Adipose tissue (tissue), 3 donors: ENCODE measurements around the gene SEMA3D. TPM values are rescaled to one million over a fixed set of nuclear protein-coding genes. Genes with fewer than 3 reads are reported as not detected.

Experiments used
- H3K27ac ChIP-seq: one replicate; pipeline ENCODE4 v1.5.1; 2013; ENCODE audit warnings: low read depth, low read length
- WGBS, 3 donors: extraction: QIAGEN DNeasy Blood & Tissue Kit; methylation state at CpG; one replicate each; pipeline ENCODE4 v1.1.7; 2013; 5-methylcytosine and 5-hydroxymethylcytosine counted together
- polyA plus RNA-seq, 3 donors: library from polyadenylated mRNA; stranded (reverse); fragments of 200-250 nt; gene quantifications; one replicate each; pipeline ENCODE4 v1.2.3, GENCODE V29; 2013
- donor health status: healthy with polysubstance abuse.
- donor health status: Bipolar disorder and iron deficiency.
- donor health status: healthy.

The SEMA3D gene
- polyA plus RNA-seq, 3 donors, result 0.18 to 1.1 (median 0.91) TPM

- WGBS, 3 donors, result 81 to 96% (median 93%) methylated on average over 1 of the region's 1 CpG
Measured at GRCh38 chr7:85150624-85151023, 36.2 kb downstream of the SEMA3D start.

GRCh38 chr7:85144771-85145170 is 42.1 kb downstream of the SEMA3D start:
- H3K27ac ChIP-seq, result no peak overlapping the region
- 18 to 67% (median 48%) methylated on average over 1 of the region's 1 CpG for WGBS, 3 donors

More at GRCh38 chr7:85150624-85151023, 36.2 kb downstream of the SEMA3D start:
- H3K27ac ChIP-seq, result no peak overlapping the region

- WGBS, 3 donors, result 63 to 69% (median 64%) methylated on average over 2 of the region's 2 CpGs
- H3K27ac ChIP-seq, result no peak overlapping the region
Measured at GRCh38 chr7:85135977-85136376, 50.9 kb downstream of the SEMA3D start.

GRCh38 chr7:85133560-85133959 is 53.3 kb downstream of the SEMA3D start:
- 60 to 75% (median 73%) methylated on average over 1 of the region's 1 CpG for WGBS, 3 donors
- no peak overlapping the region for H3K27ac ChIP-seq

DNA sequence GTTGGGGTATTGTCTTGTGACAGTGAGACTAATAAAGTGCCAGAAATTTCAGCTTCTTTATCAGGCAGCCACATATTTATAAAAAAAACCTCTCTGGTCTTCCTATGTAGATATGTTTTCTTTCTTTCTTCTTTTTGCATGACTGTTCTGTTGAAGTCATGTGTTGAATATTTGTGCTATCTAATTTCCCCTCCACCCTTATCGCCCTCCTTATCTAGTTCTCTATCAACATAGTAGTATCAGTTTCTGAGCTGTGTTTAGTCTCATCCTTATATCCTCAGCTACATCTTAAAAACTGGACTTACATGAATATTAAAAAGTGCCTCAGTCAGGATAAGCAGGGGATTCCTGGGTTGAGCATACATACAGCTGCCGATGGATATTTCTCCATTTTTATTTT is 53.9 kb downstream of the SEMA3D start:
- 81 to 85% (median 82%) methylated on average over 2 of the region's 2 CpGs for WGBS, 3 donors
- no peak overlapping the region for H3K27ac ChIP-seq

DNA sequence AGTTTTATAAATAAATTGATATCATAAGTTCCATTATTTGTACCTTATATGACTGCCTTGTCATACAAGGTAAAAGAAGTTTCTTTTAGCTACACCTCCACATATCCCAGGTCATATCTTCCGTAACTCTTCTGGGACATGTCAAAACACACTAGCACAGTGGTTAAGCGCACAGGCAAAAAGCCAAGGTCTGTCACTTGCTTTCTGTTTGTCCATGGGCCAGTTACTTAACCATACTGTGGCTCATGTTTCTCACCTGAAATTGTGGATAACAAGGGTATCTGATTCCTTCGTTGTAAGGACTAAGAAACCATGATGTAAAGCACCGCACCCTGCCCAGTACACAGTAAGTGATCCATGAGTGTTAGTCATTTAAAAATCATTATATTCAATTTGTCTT is 56.2 kb downstream of the SEMA3D start:
- H3K27ac ChIP-seq, result no peak overlapping the region
- WGBS, 3 donors, result 73 to 95% (median 92%) methylated on average over 4 of the region's 4 CpGs

DNA sequence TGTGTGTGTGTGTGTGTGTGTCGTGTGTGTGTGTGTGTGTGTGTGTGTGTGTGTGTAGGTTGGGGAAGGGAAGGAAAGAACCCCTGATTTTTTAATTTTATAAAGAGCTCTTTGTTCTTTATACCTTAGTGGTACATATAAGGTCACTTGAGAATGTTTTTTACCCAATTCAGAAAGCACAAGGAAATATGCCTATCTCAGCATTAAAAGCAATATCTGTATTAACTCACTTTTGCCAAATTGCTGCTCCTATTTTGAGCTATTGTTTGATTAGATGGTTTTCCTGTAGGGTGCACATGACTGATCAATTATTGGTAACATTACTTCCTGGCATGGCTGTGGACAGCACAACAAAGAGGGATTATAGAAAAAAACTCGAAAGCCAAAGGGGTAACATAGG is 60.5 kb downstream of the SEMA3D start:
- 58 to 84% (median 80%) methylated on average over 2 of the region's 2 CpGs for WGBS, 3 donors
- no peak overlapping the region for H3K27ac ChIP-seq

DNA sequence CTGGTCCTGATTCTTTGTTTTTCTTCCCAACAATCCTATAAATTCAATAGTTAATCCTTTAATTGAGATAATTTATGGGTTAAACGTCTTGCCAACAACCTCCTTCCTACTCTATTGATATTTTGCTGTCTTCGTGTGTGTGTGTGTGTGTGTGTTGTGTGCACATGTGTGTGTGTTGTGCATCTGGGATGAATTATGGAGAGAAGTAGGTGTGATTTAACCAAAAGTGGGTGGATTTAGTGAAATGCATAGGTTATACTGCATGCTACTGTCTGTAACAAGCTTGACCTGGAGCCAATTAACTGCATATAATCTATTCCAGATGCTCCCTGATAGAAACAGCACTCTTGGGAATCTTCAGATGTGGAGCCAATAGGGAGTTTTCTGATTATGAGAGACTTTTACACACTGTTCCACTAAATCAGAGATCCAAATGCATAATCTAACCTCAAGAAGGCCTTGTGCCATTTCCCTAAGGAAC is 61.2 kb downstream of the SEMA3D start:
- H3K27ac ChIP-seq, result no peak overlapping the region
- WGBS, 3 donors, result 46 to 55% (median 47%) methylated on average over 2 of the region's 2 CpGs

- no peak overlapping the region for H3K27ac ChIP-seq
- 75 to 92% (median 88%) methylated on average over 4 of the region's 4 CpGs for WGBS, 3 donors
Measured at GRCh38 chr7:85125176-85125575, 61.7 kb downstream of the SEMA3D start.

DNA sequence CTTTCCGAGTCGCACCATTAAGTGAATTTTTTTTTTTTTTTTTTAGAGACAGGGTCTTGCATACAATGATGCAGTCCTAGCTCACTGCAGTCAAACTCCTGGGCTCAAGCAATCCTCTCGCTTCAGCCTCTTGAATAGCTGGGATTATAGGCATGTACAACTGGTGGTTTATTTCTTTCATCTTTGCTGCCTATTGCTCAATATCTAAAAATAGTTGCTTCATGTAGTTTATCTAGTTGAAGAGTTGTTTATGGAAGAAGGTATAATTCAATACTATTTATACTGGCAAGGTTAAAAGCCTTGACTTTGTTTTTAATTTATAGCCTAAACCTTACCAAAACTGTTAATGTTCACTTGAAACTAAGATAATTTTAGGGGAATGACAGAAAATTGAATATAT is 66.9 kb downstream of the SEMA3D start:
- WGBS, 3 donors, result 91 to 99% (median 93%) methylated on average over 3 of the region's 3 CpGs

GRCh38 chr7:85115862-85116261 is 71.0 kb downstream of the SEMA3D start:
- no peak overlapping the region for H3K27ac ChIP-seq

More for the DNA sequence above, 66.9 kb downstream of the SEMA3D start:
- H3K27ac ChIP-seq, result no peak overlapping the region

GRCh38 chr7:85115006-85115405 is 71.8 kb downstream of the SEMA3D start:
- WGBS, 3 donors, result 80 to 85% (median 85%) methylated on average over 2 of the region's 2 CpGs
- no peak overlapping the region for H3K27ac ChIP-seq

- 90 to 95% (median 91%) methylated on average over 4 of the region's 4 CpGs for WGBS, 3 donors
- H3K27ac ChIP-seq, result no peak overlapping the region
Measured at GRCh38 chr7:85114342-85114741, 72.5 kb downstream of the SEMA3D start.

DNA sequence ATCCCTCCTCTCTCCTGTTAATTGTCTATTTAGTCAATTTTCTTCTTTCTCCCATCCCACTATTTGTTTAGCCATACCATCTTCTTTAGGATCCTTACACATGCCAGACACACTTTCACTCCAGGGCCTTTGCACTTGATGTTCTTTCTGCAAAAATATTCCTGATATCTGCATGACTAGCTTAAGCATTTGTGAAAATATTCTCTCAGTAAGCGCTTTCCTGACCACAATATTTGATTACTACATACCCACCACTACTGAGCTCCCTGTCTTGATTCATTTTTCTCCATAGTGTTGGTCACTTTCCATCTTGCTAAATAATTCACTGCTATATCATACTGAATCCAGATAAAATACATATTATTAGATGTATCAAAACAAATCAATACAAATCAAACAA is 75.1 kb downstream of the SEMA3D start:
- 86 to 92% (median 88%) methylated on average over 1 of the region's 1 CpG for WGBS, 3 donors
- H3K27ac ChIP-seq, result no peak overlapping the region

GRCh38 chr7:85106719-85107118 is 80.1 kb downstream of the SEMA3D start:
- H3K27ac ChIP-seq, result no peak overlapping the region
- 81 to 92% (median 92%) methylated on average over 5 of the region's 5 CpGs for WGBS, 3 donors

- WGBS, 3 donors, result 17 to 40% (median 19%) methylated on average over 4 of the region's 4 CpGs
- no peak overlapping the region for H3K27ac ChIP-seq
Measured at GRCh38 chr7:85104432-85105205, 82.2 kb downstream of the SEMA3D start.

DNA sequence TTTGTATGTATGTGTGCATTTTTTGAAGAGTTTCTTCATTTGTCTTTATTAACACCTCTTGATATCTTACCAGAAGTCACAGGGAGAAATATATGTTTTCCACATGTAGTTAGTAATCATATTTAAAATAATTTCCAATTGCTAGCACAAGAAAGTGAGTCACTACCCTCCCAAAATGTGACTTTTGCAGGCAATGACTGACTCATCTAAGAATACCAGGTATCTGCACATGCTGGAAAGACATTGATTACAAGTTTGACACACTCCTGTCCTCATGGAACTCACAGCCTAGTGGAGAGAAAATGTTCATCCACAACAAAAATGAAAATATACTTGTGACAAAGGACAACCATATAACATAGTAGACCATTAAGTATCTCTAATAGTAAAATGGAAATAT is 82.9 kb downstream of the SEMA3D start:
- H3K27ac ChIP-seq, result no peak overlapping the region

DNA sequence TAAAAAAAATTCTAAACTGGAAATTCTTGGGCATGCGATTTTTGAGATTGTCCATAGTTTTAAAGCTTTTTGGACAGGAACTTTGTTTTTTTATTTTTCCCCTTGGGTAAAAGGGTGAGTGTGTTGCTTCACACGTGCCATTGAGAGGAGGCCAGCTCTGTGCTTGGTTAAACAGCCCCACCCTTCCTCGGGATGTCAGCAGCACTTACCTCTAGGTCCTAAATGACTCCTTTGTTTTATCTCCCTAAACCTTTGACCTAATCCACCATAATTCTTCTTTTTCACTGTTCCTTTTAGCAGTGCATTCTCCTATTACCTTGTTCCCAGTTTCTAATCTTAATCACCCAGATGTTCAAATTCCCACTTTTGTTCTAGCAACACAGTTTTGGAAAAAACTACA is 83.5 kb downstream of the SEMA3D start:
- H3K27ac ChIP-seq, result no peak overlapping the region
- 26 to 39% (median 31%) methylated on average over 3 of the region's 3 CpGs for WGBS, 3 donors

GRCh38 chr7:85102813-85103350 is 84.0 kb downstream of the SEMA3D start:
- H3K27ac ChIP-seq, result no peak overlapping the region
- WGBS, 3 donors, result 13 to 34% (median 32%) methylated on average over 2 of the region's 2 CpGs

DNA sequence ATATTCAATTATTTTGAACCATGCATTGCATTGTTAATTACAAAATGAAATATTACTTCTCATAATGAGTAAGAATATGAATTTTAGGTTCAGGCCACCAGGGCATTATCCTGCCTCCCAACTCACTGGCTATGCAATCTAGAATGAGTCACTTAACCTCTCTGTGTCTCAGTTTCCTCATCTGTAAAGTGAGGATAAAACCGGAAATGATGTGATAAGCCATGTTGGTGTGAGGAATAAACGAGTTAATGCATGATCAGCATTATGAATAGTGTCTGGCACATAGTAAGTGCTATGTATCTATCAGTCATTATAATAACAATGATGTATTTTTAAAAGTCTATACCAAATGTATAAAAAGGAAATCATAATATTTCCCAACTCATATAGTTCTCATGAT is 85.5 kb downstream of the SEMA3D start:
- WGBS, 3 donors, result 81 to 87% (median 84%) methylated on average over 2 of the region's 2 CpGs
- H3K27ac ChIP-seq, result no peak overlapping the region
